ENCODE data around the gene TGFBR2.

- no peak for TF ChIP-seq CTCF (IDR thresholded peaks at IDR 0.05)
- TF ChIP-seq POLR2A (IDR thresholded peaks at IDR 0.05) = no peak
Observed at GRCh38 chr3:30712991-30713390, 106.6 kb downstream of the TGFBR2 start.
